HG03175 (cell line): Measurements from ENCODE around the gene EYA2.

Source experiments
- ATAC-seq: cut with Tn5 transposase; IDR thresholded peaks from one replicate; pipeline ENCODE4 v1.9.1; 2021; ENCODE audit warnings: mild to moderate bottlenecking, moderate library complexity; ENCODE audit not compliant: unreplicated experiment

Gene EYA2

DNA sequence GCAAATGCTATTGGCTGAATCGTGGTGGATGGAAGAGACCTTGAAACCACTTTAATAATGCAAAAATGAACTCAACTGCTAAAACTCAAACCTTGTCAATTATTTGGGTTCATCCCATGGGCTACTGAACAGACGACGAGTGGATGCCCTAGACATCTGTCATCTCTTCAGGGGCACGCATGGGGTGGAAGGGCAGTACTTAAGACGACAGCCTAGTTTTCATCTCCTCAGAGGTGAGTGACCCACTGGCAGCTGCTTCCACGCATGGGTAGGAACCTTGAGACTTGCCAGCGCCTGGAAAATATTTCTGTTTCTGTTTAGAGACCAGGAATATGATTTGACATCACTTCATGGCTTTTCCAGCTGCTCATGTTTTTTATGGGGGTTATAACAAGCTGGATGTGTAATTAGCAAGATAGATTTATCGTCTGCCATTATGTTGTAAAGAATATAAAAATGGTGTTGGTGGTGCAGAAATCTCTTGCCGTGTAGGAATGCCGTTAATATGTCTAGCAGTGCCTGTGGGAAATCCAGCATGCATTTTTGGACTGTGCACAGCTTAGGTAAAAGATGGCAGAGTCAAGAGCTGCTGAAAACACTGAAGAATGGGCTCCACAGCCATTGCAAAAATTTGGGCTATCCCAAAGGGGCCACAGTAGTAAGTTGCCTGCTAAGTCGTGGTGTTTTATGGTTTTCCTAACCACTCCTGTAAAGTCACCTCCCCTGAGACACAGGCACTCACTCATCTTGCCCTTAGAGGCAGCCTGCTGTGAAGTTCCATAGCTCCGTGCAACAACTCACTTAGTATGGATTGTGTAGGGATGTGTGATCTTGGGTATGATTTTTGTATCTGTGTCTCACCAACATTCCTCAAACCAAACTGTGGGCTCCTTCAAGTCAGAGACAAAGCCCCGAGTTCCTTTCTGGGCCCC lies 203.3 kb downstream of the EYA2 start:
- ATAC-seq, result no peak

DNA sequence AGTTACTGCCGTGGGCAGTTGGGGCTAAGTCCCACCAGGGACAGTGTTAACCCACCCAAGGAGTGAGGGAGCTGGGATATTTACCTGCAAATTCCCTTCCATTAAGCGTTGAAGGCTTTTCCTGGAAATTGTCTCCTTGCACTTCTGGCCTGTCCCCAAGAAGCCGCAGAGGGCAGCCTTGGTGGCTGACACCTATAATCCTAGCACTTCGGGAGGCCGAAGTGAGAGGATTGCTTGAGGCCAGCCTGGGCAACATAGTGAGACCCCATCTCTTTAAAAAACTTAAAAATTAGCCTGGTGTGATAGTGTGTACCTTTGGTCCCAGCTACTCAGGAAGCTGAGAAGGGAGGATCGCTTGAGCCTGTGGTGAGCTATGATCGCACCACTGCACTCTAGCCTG lies 204.4 kb downstream of the EYA2 start:
- no peak for ATAC-seq

DNA sequence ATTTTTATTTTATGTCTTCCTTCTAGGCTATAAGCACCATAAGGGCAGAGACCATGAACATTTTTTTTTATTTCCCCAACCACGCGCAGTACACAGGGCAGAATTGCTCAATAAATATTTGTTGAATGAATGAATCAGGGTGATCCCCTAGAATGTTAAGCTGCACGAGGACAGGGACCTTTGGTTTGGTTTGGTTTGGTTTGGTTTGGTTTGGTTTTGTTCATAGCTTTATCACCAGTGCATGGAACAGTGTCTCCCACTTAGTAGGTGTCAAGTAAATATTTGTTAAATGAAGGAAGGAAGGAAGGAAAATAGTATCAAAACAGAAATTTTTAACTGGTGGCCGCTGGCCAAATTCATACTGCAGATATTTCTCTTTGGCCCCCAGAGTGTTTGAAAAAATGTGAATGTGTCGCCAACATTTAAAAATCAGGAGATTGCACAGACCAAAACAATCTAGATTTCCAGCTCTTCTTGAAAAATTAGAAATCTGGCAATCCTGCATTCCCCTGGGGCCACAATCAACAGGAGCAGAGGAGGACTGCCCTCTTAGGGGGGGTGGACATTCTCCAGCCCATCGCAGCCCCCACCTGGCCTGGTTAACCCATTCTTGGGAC lies 205.3 kb downstream of the EYA2 start:
- no peak for ATAC-seq

DNA sequence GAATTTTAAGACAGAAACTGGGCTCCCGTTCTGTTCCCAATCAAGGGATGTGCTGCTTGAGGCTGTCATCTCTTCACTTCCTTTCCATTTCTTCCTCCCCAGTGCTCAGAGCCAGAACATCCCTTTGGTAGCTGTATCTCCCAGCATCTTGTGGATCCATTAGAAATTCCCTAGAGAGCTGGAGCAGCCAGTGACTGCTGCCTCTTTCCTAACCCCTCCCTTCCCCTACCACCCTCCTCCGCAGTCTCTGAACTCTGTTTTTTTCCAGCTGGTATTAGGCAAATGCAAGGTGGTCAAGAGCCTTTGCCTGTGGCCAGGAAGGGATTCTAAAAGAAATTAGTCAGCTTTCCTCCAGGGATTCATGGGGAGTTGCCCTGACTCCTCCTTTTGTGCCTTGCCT lies 208.0 kb downstream of the EYA2 start:
- ATAC-seq, result no peak

DNA sequence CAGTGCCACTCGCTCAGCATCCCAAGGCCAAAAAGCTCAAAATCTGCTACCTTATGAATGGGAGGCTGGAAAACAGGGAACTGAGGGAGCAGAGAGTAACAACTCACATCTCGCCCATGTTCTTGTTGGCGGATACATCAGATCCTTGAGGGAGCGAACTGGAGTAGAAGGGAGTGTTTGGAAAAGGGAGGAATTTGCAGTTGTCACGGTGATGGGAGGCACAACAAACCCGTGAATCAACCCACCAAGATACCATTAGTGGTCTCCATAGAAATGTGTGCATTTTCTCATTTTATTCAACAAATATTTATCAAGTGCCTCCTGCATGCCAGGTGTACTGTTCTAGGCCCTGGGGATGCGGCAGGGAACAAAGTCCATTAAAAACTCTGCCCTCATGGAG lies 212.1 kb downstream of the EYA2 start:
- ATAC-seq, result no peak

DNA sequence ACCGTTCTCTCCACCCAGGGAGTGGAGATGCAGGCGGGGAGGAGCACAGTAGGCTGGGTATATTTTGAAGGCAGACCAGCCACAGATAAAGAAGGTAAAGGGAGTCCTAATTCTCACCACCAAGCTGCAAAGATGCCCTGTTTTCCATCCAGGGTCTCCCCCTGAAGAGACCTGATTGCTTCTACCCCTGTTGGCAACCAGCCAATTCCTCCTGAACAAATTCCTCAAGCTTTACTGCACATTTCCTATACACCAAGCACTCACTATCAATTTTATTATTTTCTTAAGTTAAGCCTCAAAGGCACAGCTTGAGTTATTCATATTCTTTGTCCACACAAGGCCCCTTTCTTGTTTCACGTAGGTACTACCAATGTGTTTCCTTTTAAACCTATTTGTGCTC lies 214.4 kb downstream of the EYA2 start:
- ATAC-seq, result no peak

DNA sequence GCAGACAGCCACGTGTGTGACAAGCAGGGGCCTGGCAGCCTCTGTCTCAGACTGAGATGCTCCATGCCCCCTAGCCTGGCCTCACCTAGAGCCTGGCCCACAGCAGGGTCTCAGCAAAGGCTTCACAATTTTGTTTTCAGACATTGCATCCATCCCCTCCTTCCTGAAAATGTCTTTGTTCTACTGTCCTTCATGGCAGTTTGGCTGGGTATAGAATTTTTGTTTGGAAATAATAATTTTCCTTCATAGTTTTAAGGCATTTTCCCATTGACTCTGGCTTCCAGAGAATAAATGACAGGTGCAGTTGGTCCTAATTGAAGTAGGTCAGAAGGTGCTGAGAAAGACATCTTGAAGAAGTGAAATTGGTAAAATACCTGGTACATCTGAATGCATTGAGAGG lies 216.2 kb downstream of the EYA2 start:
- ATAC-seq, result no peak

DNA sequence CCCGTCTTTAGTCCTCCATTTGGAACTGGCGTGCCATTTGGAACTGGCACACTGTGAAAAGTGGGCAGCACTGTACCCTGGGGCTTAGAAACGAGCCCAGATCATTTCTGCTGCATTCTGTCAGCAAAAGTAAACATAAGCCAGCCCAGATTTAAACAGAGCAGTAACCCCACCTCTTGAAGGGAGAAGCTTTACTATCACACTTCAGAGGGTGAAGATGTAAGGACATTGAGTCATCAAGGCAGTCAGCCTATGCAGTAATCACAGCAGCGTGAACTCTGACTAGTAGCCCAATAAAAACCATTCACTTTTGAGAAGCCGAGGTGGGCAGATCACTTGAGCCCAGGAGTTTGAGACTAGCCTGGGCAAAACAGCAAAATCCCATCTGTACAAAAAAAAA lies 216.9 kb downstream of the EYA2 start:
- no peak for ATAC-seq

DNA sequence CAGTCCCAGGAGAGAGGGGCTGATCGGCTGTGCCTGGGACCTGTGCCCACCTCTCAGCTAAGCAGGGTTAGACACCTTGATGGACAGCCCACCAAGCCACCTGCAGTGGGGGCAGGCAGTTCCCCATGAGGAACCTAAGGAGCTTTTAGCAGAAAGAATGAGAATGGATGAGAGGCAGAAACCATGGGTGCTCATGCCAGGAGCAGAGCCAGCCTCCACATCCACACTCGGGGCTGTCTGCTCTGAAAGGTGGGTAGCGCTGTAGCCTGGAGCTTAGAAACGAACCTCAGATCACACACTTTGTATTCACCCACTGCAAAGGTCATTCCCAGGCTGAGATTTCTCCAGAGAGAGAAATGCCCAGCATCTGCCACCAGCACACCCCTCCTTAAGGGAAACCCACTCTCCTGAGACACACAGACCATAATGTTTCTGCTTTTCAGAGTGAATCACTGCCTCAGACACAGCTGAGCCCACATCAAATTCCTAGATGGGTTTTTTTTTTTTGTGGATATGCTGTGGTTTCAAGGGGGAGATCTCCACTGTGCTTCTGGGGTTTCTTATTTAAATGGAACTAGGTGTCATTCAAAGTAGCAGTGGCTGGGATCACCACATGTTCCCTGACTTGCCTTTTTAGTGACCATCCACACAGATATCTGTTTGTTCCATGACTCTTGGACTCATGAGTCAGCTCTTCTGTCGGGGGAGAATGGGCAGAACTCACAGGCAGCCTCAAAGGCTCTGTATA lies 218.9 kb downstream of the EYA2 start:
- ATAC-seq, result no peak

DNA sequence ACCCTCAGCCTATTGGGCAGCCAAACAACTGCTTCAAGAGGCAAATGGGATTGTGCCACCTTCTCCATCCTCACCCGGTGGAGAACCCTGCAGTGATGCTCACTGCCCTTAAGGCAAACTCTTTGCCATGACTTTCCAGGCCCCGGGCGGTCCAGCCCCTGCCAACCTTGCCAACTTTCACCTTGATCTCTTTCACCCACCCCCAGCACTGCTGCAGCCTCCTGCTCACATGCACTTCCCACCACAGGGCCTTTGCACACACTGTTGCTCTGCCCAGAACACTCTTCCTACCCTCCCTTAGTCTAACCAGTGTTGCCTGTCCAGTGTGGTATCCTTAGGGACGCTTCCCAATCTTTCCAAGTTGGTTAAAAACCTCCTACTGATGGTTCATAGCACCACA lies 221.1 kb downstream of the EYA2 start:
- no peak for ATAC-seq

DNA sequence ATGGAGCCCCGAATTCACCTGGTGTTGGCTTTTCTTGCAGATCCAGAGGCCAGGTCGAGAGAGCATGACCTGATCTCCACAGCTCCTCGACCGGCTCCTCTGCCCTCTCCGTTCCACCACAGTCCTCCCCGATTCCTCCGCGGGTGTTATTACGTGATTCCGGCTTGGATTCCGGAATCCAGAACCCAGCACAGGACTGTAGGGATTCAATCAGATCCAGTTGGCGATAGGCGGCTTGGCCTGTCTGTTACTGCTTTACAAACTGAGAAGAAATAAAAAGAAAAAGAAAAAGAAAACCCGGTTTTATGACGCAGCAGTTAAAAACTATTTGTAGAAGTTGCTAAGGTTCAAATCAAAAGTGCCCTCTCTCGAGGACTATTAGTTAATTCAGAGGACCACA lies 222.7 kb downstream of the EYA2 start:
- ATAC-seq, result no peak

DNA sequence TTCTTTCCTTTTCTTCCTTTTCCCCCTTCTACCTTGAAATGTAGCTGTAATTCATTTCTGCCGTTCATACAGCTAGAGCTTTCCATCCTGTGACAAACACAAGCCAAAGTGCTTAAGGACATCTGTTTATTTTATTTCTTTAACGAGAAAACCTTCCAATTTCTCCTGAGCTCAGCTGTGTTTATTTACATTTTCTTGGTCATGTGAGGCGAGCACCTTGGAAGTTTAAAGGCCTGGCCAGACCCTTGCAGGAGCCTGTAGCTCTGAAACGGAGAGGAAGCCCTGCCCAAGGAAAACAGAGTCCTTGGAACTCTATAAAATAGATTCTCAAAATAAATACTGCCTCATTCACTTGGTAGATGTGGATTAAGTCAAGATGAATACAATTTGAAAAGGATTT lies 223.1 kb downstream of the EYA2 start:
- no peak for ATAC-seq

DNA sequence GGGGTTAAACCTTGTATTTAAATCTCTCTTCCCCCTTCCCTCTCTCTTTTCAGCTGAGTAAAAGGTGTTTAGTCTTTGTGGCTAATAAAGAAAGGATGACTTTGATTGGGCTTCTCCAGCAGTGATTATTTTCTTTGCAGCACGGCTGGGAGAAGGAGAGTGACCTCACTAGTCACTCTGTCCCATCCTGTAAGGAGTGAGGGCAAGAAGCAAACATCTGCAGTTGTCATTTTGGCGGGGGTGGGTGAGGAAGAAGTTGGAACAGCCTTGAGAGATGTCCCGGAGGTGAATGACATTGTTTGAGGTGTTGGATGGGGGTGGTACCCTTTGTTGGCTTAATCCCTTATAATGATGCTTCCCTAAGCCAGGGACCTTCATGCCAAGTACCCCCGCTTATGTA lies 223.6 kb downstream of the EYA2 start:
- ATAC-seq, result no peak

DNA sequence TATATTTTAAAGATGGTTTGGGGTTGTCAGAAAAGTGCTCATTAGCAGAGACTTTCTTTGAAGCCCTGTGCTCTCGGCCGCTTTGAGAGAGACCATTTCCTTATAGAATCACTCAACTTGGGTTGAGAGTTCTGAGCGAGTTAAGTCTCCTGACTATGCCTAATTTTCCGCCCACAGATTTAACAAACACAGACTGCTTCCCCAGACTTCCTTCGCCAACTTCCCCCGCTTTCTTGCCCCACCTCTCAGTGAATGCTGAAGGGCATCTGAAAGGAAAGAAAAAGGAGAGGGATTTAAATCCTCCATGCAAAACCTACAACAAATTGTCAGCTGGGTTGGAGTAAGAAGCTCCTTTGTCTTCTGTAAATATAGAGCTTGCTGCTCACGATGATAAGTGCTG lies 224.0 kb downstream of the EYA2 start:
- no peak for ATAC-seq

DNA sequence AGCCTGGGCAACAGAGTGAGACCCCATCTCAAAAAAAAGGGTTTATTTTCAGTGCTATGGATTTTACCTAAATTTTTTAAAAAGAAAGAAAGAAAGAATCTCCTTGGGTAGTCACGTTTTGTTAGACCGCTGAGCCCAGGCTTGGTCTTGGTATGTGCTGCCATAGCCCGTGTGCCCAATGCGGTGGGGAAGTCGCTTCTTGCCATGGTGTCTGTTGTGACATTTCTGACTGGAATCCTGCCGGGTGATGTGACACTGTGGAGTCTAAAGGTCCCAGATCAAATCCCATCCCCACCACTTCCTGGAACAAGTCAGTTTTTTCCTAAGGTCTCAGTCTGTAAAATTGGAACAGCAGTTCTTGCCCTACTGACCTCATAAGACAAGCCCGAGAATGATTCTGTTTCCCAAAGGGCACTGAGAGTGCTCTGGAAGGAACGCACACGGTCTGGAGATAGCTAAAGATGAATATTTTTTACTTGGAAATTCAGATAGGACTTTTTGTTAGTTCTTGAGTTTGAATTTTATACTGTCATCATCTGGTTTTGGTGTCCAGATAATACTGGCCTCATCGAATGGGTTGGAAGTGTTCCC lies 225.8 kb downstream of the EYA2 start:
- no peak for ATAC-seq

DNA sequence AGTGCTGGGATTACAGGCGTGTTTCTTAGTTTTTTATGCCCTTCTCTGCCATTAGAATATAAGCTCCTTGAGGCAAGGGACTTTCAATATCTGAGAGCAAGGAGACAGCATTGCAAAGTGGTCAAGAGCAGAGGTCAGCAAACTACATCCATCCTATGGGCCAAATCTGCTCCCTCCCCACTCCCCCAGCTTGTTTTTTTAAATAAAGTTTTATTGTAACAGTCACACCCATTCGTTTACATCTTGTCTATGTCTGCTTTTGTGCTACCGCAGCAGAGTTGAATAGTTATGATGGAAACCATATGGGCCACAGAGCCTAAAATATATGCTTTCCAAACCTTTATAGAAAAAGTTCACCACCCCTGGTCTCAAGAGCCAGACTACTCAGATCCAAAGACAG lies 227.9 kb downstream of the EYA2 start:
- no peak for ATAC-seq

DNA sequence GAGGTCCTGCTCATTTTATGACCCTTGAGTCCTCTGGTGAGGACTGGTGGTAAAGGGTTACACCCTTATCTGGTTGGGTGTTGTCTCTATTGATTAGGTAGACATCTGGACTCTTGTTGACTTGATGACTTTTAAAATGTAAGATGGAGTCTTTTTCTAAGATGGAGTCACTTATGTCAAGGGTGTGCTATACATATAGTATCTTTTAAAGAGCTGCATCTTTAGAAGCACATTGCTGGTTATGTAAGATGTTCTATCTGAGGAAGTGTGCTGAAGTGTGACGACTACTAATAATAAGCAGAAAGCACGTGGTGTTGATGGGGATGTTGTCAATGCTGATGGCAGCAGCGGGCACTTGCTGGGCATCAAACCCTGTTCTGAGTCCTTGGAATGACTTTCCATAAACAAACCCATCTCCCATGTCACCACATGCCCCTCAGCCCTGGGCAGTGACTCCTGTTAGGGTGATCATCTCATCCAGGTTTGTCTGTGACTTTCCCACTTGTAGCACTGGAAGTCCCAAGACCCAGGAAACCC lies 229.6 kb downstream of the EYA2 start:
- ATAC-seq, result no peak

DNA sequence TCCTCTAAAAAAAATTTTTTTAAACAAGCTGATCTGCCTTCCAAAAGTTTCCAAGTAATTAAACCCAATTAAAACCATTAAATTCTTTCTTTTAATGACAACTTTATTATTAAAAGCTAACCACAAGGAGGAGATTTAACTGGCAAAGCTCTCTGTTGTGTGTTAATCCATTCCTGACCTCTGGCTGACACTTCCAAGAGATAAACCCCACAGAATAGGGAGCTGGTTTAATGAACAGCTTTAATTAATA lies 230.8 kb downstream of the EYA2 start:
- no peak for ATAC-seq

DNA sequence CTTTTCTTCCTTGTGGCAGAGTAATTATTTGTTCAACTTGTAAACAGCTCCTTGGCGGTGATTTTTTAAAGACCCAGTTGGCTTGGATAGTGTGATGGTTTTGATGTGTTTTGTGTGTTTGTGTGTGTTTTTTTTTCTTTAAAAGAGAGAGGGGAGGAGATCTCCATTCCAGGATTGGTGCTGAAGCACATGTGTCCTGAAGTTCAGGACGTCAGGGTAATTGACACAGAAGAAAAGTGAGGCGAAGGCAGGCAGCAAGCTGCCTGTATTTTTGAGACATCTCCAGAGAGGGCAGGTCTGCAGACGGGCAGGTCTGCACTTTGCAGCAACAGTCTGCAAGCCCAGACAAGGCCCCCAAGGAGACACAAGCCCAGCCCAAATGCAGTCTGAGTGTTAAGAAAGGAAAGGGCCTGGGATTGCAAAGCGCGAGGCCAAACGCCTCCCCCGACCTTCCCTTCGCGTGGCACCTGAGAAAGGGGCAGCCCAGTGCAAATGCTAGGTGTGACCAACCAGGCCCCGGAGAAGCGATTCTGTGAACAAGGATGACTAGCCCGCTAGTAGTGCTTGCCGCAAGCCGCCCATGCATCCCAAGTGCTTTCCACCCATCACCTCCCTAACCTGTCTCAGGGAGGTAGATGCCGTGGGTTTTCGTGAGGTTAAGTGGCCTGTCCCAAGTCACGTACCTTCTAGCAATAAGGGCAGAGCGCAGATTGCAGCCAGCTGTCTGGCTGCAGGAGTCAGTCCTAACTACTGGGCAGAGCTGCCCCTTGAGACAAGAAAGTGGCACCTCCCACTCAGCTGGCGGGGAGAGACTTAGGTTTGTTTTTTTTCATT lies 231.3 kb downstream of the EYA2 start:
- no peak for ATAC-seq

DNA sequence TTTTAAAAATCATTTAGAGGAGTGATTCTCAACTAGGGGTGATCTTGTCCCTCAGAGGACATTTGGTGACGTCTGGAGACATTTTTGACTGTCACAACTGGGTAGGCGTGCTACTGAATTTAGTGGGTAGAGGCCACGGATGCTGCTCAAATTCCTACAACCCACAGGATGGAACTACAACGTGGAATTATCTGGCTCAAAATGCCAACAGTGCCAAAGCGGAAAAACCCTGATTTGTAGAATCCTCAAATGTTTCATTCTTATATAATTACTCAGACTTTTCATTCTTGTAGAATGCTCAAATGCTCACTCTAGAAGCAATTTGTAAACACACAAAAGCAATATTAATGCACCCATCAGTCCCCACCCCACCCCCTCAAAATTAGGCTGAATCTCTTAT lies 232.1 kb downstream of the EYA2 start:
- no peak for ATAC-seq

DNA sequence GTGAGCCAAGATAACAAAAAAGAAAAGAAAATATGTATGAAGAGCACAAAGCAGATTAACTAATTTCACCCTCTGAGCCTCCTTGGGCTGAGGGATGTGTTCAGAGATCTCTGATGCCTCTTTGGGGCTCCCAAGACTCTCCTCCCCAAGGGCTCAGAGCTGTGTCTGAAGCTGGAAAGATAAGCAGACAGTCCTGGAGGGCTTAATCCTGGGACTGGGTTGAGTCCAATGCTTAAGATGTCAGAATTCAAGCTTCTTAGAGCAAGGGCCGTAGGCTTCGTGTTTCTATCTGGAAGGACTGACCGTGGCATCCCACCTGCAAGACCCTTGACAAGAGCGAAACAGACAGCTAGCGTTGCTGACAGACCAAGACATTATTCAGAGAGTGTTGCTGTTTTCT lies 232.9 kb downstream of the EYA2 start:
- no peak for ATAC-seq
